Muscle of arm (tissue), 12 donors: ENCODE results near the gene TEX2. TPM values are rescaled to one million over a fixed set of nuclear protein-coding genes. Genes with fewer than 3 reads are reported as not detected.

Experiments used
- DNase-seq: peaks from one replicate; pipeline ENCODE4 v3.0.0-alpha.2; 2013
- polyA plus RNA-seq, 12 donors: library from polyadenylated mRNA; unstranded; fragments of 120-200 nt; gene quantifications; one replicate each; pipeline ENCODE4 v1.2.1, GENCODE V29; 2013; ENCODE audit not compliant: insufficient read length in 12 of 12

TEX2 gene
- polyA plus RNA-seq, 12 donors, result 17.6 to 29.0 (median 21.8) TPM; not detected in 1

- DNase-seq, result no peak
Observed at GRCh38 chr17:64270885-64271284, 7.8 kb upstream of the TEX2 start.

GRCh38 chr17:64269687-64270649 is 6.9 kb upstream of the TEX2 start:
- no peak for DNase-seq

GRCh38 chr17:64264891-64265290 is 1.8 kb upstream of the TEX2 start:
- no peak for DNase-seq

GRCh38 chr17:64262198-64262999 is 661 bp downstream of the TEX2 start:
- DNase-seq, result peak; percentile 38

- DNase-seq, result no peak
Observed at GRCh38 chr17:64261417-64262145, 1.5 kb downstream of the TEX2 start.

- no peak for DNase-seq
Observed at GRCh38 chr17:64260886-64261285, 2.2 kb downstream of the TEX2 start.

GRCh38 chr17:64259922-64260321 is 3.1 kb downstream of the TEX2 start:
- DNase-seq, result no peak

- no peak for DNase-seq
Observed at GRCh38 chr17:64259426-64259825, 3.6 kb downstream of the TEX2 start.

- DNase-seq, result no peak
Observed at GRCh38 chr17:64256913-64257807, 5.9 kb downstream of the TEX2 start.

- no peak for DNase-seq
Observed at GRCh38 chr17:64255764-64256163, 7.3 kb downstream of the TEX2 start.

GRCh38 chr17:64254755-64255154 is 8.3 kb downstream of the TEX2 start:
- DNase-seq, result no peak

- DNase-seq, result no peak
Observed at GRCh38 chr17:64253470-64253869, 9.6 kb downstream of the TEX2 start.

GRCh38 chr17:64252831-64253230 is 10.2 kb downstream of the TEX2 start:
- DNase-seq, result no peak

GRCh38 chr17:64250233-64250835 is 12.7 kb downstream of the TEX2 start:
- DNase-seq, result no peak

GRCh38 chr17:64247836-64248235 is 15.2 kb downstream of the TEX2 start:
- no peak for DNase-seq

GRCh38 chr17:64245218-64246145 is 17.6 kb downstream of the TEX2 start:
- no peak for DNase-seq

GRCh38 chr17:64244165-64244564 is 18.9 kb downstream of the TEX2 start:
- DNase-seq, result no peak

GRCh38 chr17:64243340-64243739 is 19.7 kb downstream of the TEX2 start:
- DNase-seq, result no peak

GRCh38 chr17:64242633-64243032 is 20.4 kb downstream of the TEX2 start:
- DNase-seq, result no peak
